HG03575 (cell line): Measurements from ENCODE around the gene RALGPS1.

Experiments
- ATAC-seq: cut with Tn5 transposase; IDR thresholded peaks from one replicate; pipeline ENCODE4 v1.9.1; 2021; ENCODE audit not compliant: unreplicated experiment, insufficient number of reproducible peaks, low FRiP score; ENCODE audit errors: extremely low read depth

Gene RALGPS1

DNA sequence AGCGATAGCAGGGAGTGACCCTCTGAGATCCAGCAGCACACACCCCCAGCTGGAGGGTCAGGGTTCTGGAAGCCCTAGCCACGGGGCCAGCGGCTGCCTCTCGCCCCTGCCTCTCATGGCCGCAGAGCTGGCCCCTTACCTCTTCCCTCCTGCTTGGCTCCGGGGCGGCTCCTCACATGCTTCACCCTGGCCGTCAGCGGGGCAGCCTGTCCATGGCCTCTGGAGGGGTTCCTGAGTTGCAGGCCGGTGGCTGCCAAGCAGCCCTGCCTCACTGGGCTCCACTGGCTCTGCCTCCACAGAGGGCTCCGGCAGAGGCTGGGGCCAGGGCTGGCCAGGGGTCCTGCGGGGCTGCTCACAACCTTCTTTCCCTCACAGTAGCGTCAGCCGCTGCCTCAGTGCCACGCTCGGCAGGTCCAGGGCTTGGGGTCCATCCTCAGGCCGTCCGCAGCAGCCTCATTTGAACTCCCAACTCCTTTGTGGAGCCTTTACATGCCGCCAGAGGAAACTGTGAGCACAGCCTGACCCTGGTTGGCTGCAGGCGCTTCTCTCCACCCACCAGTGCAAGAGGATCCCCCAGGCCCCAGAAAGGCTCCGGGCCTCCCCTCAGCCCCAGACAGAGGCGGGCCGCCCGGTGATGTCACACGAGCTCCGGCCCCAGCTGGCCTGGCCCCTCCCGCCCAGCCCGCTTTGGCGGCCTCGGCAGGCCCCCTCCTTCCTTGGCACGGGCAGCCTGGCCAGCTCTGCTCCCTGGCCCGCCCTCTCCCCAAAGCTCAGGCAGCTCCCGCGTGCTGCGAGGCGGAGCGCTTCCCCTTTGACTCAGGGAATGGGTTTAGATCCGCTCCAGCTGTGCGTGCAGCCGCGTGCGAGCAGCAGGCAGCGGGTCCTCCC, 207.8 kb downstream of the RALGPS1 start, which contains the start of gene ANGPTL2:
Gene ANGPTL2 (minus strand): TSS at position 460 of the 888 bp plus-strand sequence. CDS start 13,904 bp downstream, outside the sequence.
- ATAC-seq, result no peak

DNA sequence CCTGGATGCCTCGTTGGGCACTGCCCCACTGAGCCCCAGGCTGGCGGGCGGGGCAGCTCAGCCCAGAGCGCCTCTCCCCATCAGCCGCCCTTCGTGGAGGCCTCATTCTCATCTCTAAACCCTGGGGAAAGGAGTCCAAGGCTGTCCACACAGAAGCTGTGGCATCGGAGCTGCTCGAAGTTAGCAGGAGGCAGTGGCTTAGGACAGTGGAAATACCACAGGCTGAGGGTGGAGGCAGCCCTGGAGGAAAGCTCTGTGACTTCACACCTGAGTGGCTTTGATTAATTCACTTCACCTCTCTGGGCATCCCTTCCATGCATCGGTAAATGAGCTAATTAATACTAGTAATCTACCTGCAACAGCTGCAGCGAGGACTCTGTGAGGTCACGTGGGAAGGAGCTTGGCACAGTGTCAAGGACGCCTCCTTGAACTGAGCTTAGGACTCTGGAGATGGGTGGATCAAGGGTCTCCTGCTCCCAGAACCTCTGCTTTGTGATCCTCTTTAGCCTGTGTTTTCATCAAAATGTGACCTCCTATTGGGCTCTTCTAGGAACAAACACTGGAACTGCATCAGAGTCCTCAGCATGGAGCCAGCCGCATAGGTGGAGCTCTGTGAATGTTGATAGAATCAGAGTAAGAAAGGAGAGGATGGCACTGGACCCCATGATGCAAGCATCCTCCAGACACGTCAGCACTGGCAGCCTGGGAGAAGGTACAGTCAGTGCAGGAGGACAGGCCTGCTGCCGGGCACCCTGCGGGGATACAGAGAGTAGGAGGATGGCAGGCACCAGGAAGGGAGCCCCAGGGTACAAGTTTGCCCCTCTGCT, 208.7 kb downstream of the RALGPS1 start:
- ATAC-seq, result no peak

DNA sequence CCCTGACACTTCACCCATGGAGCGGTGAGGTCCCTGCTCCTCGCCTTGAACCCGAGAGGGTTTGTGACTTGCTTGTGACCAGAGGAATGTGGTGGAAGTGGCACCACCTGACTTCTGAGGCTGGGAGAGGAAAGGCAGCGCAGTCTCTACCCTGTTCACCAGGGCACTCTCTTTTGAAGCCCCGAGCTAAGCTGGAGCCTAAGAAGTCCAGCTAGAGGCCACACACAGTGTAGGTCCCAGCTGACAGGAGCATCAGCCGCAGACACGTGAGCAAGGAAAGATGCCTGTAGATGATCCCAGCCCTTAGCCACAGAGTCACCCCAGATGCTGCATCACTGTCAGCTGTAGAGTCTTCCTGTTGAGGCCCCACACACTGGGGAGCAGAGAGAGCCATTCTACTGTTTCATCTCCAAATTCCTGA, 209.5 kb downstream of the RALGPS1 start:
- ATAC-seq, result no peak

DNA sequence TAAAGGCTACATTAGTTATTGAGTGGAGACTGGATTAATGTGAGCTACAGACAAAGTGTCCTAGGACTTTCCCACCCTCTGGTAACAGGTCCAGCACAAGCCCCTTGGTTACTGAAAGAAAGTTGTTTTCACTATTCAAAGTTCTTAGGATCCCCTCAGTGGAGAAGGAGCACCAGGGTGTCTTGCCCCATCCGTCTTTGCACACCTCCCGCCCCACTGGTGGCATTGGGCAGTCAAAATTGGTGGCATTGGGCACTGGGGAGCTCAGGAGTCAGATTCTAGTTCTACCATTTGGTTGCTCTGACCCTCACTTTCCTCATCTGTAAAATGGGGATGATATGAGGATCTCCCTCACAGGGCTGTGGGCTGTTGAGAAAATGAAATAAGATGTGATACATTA, 210.2 kb downstream of the RALGPS1 start:
- no peak for ATAC-seq

DNA sequence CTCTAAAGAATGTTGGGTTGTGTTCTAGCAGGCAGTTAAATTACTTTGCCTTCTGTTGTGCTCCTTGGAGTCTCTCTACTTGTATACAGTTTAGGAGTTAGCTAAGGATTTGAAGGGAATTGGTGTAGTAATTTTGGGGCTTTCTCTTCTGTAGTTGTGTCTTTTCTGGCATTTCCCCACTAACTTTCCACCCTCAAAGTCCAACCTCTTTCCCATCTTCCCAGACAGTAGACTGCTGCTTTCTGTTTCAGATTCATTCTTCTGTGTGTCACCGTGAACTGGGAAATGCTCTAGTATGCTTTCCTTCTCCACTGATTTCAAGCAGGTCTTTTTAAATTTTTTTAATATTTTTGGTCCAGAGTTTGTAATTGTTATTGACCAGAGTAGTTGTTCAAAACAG, 212.4 kb downstream of the RALGPS1 start:
- ATAC-seq, result no peak

DNA sequence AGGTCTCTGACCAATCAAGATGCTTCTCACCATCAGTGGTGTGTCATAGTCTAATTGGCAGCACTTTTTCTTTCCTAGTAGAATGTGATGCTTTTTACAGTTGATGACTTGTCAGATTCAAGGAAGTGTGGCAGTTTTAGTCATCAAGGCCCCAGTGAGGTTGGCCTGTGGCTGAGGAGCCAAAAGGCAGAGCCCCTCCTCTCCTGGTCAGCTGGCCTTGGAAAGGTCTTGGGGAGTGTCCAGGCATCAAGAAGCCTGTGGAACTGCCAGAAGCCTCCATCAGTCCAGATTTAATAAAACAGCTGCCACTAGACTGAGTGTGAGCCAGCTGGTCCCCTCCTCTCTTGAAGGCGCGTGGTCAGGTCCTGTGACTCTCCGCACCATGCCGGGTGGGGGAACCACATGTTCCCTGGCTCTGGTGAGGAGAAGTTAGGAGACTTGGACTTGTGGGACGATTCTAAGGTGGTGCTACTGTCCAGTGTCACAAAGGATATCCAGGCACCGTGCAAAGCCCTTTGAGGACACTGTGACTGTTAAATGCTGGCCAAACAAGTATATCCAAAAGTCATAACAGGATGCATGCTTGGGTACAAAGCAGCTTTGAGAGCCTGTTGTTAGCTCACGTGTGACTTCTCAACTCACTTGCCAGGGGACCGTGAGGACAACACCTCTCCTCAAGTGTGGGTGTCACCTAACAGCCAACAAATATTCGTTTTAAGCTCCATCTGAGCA, 213.9 kb downstream of the RALGPS1 start:
- ATAC-seq, result no peak

DNA sequence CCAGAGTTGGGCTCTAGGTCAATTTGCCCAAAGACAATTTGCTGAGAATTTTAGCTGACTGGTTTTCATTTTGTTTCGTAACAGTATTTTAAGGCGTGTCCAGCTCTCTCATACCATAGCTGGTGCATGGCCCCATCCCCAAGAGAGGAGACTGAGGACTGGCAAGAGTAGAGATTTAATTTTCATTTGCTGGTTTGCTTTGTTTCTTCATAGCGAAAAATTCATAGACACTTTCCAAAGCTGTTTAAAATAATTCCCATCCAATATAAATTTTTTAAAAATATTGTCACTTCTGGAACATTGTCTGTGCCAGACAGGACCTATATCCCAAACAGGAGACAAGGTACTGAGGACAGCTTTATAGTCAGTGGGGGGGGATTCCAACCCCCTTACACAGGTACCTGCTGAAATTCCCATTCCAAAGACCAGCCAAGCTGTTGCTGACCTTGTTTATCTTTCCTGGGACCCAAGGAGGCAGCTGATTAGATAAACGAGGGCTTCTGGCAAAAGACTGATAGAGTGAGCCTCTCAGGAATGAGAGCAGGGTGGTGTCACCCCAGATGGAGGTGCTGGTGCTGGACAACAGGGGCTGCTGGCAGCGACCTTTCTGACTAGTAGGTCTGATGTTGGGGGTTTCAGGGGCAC, 214.6 kb downstream of the RALGPS1 start:
- no peak for ATAC-seq

DNA sequence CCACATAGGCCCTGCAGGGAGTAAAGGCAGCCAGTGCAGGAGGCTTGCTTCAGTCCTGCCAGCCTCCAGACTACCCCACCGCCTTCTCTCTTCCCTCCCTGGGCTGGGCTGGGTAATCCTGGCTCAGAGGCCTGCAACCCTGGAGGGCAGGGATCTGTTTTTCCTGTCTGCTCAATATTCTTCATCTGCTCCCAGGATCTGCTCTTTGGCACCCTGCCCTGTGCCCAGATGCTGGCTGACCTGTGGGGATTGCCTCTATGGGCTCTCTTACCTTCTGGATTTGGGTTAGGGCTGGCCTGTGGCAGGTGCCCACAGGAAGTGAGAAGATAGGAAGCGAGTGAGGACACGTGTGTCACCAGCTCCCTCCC, 215.1 kb downstream of the RALGPS1 start:
- ATAC-seq, result no peak

DNA sequence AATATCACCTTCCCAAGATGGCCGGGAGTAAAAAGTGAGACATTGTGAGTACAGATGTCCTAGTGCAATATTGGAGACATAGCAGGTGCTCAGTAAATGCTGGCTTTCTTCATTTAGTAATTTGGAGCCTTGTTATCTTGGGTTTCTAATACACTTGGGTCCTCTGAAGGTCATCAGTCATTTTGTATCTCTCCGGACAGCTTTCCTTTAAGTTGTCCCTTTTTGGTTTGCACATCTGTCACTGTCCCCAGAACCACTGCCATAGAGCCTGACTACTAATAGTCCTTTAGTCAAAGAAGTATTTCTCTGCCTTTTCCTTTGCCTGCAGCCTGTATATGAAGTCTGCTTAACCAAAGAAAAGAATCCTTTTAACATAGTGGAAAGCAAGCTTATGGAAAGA, 215.7 kb downstream of the RALGPS1 start:
- no peak for ATAC-seq

DNA sequence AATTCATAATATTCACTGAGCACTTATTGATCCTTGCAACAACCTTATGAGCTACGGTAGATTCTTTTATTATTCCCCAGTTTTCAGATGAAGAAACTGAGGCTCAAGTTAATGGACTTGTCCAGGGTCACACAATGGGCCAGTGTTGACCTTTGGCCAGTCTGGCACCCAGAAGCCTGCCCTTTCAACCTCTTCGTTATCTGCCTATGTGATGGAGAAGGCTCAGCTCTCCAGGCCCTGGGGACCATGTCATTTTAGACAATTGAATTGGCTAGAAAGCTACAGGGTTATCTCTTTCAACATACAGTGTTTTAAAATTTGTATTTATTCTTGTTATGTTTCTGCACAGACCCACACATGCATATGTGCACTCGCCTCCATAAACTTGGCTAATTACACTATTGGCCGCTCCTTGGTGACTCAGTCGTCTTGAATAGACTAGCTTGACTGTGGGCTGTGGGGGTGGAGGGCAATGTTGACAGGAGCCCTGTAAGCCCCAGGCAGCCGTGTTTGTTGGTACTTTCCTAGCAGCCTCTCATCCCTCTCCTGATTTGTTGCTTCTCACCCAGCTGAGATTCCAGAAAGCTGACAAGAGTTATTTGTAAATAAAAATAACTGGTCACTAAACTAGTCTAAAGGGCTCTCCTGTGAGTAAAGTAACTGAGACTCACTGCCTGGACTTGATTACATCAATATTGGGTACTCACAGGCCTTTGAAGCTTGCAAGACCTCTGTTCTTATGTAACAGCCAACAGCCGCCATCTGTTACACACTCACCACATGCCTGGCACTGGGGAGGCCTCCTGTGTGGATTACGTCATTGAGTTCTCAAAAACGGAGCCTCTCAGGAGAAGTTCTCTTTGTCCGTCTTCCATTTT, 216.3 kb downstream of the RALGPS1 start:
- ATAC-seq, result no peak

DNA sequence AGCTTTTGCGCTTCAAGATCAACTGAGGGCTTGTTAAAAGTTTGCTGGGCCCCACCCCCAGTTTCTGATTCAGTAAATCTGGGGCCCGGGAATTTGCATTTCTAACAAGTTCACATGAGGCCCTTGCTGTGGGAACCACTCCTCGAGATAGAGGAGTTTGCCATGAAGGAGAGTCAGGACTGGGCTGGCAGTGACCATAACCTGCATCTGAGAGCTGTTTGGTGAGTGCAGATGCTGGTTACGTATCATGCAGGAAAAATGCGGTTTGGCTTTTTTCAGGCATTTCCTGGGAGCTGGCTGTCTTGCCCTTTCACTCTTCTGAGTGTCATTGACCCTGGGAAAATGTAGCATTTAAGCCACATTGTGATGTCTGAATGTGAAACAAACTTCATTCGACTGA, 217.3 kb downstream of the RALGPS1 start:
- no peak for ATAC-seq

DNA sequence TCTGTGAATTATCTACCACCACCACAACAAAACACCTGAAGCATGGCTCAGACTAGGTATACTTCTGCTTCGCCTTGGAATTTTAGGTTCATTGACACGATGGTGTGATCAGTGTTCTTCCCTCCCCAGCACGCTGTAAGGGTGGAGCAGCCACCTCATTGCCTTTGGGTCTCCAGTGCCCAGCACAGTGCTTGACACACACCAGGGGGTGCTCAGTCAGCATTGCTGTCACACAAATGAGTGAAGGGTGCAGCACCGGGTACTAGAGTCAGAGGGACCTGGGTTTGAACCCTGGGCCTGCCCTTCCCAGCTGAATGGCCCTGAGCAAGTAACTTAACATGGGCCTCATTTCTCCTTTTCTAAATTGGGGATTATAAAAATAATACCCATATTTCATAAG, 217.8 kb downstream of the RALGPS1 start:
- ATAC-seq, result no peak

DNA sequence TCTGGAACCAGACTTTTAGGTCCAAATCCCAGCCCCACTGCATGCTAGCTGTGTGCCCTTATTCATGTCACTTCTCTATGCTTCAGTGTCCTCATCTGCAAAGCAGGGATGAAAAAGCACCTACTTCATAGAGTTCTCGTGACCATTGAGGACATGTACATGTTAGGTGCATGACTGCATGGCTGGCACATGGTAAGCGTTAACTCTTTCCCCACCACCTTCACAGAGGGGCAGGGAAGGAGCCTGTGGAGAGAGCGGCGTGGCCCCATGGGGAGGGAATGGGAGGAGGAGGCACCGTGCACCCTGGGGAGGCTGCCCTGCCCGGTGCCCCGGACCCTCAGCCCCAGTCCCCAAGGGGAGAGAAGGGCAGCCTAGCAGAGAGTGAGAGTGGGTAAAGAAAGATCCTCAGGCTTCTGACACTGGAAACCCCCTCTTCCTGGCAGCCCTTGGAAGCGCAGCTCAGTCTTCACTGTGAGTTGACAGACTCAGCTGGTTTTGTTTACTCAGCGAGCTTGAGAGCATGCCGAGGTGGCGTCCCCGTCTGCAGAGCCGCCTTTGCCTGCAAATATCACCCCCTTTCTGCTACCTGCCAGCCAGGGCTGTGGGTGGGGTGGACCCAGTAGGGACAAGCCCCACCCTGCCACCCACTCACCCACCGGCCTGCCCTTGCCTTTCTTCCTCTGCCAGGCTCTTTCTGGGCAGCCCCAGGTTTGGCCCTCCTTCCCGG, 218.5 kb downstream of the RALGPS1 start:
- ATAC-seq, result no peak

DNA sequence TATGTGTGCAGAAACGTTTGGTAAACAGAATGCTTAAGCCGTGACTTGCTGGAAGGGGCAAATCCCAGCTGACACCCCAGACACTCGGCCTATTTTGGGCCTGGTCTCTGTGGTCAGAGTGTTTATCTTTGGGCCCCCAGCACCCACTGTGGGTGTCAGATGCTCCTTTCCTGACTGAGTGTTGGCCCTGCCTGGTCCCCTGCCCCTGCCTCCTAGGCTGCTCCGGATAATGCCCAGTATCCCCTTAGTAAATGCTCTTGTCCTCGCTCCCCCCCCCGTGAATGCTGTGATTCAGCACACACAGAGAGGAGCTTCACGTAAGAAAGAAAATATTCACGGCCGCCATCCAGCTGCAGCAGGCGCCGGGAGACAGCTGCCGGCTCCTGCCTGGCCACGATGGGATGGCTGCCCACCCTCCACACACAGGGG, 219.2 kb downstream of the RALGPS1 start:
- ATAC-seq, result no peak

DNA sequence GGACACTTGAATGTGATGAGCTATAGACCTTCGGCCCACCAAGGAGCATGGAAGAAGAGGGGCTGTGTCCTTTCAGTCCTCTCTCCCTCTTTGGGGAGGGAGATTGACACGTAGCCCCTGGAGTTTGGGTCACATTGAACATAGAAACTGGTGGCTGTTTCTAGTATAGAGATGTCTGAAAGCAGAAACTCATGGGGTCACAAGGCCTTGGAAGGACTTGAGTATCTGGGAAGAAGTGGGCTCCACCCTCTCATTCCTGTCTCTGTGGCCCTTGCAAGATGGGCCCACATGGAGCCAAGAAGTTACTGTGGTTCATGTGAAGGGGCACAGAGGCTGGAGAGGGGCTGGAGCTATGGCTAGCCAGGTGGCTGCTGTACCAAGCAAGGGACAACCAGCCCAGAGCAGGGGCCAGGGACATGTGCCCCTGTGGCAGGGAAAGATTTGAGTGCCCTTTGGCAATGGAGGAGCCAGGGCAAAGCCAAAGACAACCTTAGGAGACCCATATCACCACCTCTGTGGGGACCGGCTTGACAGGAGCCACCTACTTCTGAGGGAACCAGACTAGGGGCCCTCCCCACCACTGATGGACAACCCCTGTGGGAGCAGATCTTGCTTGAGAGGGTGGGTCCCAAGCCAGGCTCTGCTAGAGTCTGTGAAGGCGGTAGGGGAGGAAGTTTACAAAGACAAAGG, 220.6 kb downstream of the RALGPS1 start:
- ATAC-seq, result no peak

DNA sequence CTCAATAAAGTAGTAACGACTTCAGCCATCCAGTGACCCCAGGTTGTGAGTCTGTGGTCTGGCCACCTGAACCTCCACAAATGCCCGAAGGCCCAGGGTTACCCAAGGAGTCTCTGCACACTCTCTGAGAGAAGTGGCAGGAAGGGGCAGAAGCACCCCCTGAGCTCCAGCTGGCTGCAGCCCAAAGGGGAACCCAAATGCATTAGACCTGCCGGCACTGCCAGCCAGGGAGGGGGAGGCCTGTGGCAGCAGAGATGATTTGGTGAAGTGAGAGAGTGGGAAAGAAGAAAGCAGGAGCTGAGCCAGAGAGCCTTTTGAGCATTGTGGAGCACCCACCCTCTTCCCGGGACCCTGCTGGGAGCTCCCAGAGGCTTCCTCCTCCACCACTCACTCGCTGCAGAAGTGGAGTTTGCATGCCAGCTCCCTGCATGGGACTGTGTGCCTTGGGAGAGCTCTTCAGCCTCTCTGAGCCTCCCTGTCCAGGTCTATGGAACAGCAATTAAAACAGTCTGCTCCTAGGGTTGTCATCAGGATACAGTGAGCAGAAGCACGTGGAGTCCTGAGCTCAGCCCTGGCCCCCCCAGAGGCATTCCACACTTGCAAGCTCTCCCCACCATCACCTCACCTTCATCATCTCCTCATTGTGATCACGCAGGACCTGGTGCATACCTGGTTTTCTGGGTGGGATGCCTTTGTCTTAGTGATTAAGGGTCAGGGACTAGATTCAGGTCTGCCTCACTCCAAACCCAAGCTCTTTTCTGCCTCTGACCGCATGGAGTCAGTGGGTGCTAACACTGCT, 221.7 kb downstream of the RALGPS1 start:
- no peak for ATAC-seq
